Astrocyte of the spinal cord (primary cell): ENCODE results near the gene TVP23C.
"Not testable (repeated sequence)": the region's sequence is repeated elsewhere in the genome, so short reads cannot be mapped to it uniquely, and the experiment has no call there.

Source experiments
- DNase-seq: peaks from one replicate; pipeline ENCODE4 v3.0.0; 2011; ENCODE audit warnings: low read depth, low spot score
- H3K4me3 ChIP-seq: 2 replicates; pipeline ENCODE4 v1.5.1; 2011; ENCODE audit warnings: low read depth, mild to moderate bottlenecking, low read length, moderate library complexity
- in situ Hi-C: cut with HindIII; loops from 2 replicates; pipeline ENCODE4 v1.10.0; 2017; ENCODE audit warnings: low sequenced_read_pairs
- TF ChIP-seq, protein P1 (sequence below): IDR thresholded peaks from 2 replicates; pipeline ENCODE4 v1.5.1; 2012; ENCODE audit warnings: low read depth, mild to moderate bottlenecking, low read length, inconsistent platforms

The TVP23C gene

DNA sequence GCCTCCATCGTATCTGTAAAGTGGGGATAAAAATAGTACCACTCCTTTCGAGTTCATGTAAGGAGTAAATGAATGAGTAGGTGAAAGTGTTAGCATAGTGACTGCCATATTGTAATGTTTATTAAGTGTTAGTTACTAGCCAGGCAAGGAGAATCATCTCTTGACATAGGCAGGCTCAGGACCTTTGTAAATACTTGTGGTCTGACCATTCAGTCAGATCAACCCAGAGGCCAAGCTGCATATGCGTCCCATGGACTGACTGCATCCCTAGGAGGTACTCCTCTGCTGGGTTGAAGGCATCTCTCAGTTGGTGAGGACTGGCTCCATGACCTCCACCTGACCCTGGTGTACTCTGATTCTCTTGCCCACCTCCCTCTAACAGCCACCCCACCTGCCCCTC lies 55.4 kb downstream of the TVP23C start:
- DNase-seq = no peak
- in situ Hi-C loops = no loop called here
- TF ChIP-seq, protein P1, sequence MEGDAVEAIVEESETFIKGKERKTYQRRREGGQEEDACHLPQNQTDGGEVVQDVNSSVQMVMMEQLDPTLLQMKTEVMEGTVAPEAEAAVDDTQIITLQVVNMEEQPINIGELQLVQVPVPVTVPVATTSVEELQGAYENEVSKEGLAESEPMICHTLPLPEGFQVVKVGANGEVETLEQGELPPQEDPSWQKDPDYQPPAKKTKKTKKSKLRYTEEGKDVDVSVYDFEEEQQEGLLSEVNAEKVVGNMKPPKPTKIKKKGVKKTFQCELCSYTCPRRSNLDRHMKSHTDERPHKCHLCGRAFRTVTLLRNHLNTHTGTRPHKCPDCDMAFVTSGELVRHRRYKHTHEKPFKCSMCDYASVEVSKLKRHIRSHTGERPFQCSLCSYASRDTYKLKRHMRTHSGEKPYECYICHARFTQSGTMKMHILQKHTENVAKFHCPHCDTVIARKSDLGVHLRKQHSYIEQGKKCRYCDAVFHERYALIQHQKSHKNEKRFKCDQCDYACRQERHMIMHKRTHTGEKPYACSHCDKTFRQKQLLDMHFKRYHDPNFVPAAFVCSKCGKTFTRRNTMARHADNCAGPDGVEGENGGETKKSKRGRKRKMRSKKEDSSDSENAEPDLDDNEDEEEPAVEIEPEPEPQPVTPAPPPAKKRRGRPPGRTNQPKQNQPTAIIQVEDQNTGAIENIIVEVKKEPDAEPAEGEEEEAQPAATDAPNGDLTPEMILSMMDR = no peak
- H3K4me3 ChIP-seq = no peak overlapping the region

DNA sequence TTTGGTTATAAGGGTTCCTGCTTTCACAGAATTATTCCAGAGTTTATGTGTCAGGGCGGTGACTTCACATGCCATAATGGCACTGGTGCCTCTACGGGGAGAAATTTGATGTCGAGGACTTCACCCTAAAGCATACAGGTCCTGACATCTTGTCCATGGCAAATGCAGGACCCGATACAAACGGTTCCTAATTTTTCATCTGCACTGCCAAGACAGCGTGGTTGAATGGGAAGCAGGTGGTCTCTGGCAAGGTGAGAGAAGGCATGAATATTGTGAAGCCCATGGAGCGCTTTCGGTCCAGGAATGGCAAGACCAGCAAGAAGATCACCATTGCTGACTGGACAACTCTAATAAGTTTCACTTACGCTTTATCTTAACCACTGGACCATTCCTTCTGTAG lies 56.3 kb downstream of the TVP23C start:
- no peak overlapping the region for H3K4me3 ChIP-seq
- DNase-seq = no peak
- TF ChIP-seq, protein P1 = no peak
- in situ Hi-C loops = no loop called here

DNA sequence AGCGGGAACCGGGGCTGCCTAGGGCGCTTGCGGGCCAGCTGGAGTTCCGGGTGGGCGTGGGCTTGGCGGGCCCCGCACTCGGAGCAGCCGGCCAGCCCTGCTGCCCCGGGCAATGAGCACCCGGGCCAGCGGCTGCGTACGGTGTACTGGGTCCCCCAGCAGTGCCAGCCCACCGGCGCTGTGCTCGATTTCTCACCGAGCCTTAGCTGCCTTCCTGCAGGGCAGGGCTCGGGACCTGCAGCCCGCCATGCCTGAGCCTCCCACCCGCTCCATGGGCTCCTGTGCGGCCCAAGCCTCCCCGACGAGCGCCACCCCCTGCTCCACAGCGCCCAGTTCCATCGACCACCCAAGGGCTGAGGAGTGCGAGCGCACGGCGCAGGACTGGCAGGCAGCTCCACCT lies 57.6 kb downstream of the TVP23C start:
- DNase-seq, in situ Hi-C loops, H3K4me3 ChIP-seq: not testable (repeated sequence)

DNA sequence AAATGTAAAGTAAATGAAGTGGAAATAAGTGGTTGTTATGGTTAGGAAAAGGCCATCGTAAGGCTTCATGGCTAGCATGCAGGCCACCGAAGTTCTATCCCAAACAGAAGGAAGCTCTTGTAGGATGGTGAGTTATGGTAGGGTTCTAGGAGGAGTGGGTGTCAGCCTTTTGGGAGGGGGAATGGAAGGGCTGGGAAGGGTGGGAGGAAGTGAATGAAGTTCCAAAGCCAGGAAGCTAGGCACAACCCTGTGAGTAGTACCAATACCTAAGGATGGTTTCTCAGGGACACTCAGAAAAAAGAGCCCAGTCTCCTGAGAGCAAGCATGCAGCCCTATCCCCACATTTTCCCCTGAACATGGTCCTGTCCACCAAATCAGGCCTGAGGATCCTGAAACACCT lies 59.6 kb downstream of the TVP23C start:
- TF ChIP-seq, protein P1 = no peak
- H3K4me3 ChIP-seq = no peak overlapping the region
- DNase-seq = no peak
- in situ Hi-C loops = no loop called here

DNA sequence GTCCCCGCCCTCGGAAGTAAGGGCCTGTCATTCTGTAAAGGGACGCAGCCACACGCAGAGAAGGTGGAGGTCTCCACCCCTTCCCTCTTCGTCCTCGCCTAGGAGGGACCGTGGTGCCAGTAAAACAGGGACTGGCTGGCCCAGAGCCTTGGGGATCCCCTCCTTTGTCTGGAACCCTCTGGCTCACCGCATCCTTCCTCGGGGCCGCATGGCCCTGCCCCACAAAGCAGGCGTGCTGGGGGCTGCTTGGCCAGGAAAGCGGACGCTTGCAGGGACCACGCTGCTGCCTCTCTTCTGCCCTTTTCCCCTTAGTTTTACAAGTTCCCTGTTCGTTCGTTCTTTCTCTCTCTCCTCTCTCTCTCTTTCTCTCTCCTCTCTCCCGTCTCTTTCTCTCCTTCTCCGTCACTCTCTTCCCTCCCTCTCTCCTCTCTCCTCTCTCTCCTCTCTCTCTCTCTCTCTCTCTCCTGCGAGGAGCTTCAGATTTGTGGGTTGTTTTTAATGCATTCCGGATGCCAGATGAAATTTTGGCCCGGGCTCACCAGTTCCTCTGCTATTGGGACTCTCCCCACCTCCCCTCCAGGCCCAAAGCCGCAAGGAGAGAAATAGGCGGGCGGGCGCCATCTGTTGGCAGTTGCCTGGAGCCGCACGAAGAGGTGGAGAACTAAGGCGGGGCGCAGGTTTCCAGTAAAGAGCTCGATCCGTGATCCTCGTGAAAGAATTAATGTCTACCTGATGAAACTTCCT lies 60.7 kb downstream of the TVP23C start:
- in situ Hi-C loops = no loop called here
- DNase-seq = peak; percentile 91
- H3K4me3 ChIP-seq = no peak overlapping the region
- TF ChIP-seq, protein P1 = peak; percentile 95

DNA sequence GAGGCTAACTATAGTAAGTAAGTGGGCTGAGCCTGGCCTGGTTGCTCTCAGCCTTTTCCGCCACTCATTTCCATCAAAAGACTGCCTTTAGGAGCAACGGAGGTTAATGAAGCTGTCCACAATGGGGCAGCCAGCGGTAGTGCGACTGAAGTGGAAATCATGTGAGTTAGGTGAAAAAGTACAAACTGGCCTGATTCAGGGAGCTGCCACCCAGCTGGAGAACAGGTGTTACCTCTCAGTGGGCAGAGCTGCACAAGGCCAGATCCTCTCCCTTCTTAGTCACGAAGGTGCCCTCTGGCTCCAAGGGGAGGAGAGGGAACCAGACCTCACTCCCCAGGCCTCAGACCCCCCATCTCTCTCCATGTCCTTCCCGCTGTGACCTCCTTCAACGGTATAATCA lies 61.5 kb downstream of the TVP23C start:
- TF ChIP-seq, protein P1 = no peak
- in situ Hi-C loops = no loop called here
- H3K4me3 ChIP-seq = no peak overlapping the region
- DNase-seq = no peak

DNA sequence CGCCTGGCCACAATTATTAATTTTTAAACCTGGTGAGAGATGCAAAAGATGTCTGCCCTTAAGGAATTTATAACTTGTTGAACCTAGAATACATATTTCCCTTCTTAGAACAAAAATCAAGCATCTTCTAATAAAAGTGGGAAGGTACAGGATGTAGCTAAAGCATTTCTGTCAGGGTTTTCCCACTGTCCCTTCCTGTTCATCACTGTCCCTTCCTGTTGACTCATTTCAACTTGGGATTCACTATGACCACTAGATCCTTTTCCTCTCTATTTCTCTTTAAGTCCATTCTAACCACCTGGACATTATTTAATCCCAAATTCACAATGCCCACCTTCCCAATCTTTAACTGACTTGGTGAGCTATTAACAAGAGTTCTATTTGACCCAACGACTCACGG lies 62.0 kb downstream of the TVP23C start:
- TF ChIP-seq, protein P1 = no peak

More for the DNA sequence above, 62.0 kb downstream of the TVP23C start:
- no peak for DNase-seq
- in situ Hi-C loops = no loop called here
- no peak overlapping the region for H3K4me3 ChIP-seq
